ENCODE data around the gene SKP2.

Gene SKP2

DNA sequence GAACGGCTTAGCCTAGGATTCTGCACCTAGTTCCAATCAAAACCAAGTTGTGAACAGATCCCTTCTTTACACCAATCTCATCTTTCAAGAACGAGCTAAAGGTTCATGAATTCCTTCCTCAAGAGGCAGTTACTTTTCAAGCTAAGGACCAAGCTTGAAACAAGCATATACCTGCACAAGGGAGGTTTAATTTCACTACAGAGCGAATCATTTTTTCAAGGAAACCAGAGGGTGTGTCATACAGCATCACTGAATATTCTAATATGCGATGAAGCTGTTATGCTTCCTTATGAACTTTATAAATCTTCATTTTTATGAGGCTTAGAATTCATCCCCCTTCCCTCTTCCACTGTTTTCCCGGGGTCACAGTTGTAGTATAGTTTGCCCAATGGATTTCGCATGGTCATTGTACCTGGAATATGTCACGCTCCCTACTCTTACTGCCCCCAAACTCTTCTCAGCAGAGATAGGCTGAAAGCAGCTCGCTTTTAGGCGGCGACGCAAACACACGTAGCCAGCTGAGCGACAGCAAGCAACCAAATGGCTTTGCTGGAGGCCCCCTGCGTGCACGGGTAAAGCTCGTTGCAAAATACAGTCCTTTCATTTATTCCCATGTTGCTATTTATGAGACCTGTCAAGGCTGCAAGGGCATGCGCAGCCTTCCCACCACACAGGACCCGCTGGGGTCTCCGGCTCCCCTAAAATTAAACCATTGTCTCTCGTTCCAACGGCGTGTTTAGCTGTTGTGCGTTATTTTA is 1.1 kb upstream of the SKP2 start:
- TF ChIP-seq, protein P1, sequence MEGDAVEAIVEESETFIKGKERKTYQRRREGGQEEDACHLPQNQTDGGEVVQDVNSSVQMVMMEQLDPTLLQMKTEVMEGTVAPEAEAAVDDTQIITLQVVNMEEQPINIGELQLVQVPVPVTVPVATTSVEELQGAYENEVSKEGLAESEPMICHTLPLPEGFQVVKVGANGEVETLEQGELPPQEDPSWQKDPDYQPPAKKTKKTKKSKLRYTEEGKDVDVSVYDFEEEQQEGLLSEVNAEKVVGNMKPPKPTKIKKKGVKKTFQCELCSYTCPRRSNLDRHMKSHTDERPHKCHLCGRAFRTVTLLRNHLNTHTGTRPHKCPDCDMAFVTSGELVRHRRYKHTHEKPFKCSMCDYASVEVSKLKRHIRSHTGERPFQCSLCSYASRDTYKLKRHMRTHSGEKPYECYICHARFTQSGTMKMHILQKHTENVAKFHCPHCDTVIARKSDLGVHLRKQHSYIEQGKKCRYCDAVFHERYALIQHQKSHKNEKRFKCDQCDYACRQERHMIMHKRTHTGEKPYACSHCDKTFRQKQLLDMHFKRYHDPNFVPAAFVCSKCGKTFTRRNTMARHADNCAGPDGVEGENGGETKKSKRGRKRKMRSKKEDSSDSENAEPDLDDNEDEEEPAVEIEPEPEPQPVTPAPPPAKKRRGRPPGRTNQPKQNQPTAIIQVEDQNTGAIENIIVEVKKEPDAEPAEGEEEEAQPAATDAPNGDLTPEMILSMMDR (conservative IDR thresholded peaks at IDR 0.05; ENCODE audit: control insufficient read depth, insufficient read depth, low read depth, low read length), result no peak
- peak; percentile 59 for DNase-seq (ENCODE audit: low read depth)
- peak overlapping the region; percentile 80 for H3K4me3 ChIP-seq (ENCODE audit: control insufficient read depth, low read depth, low read length)

DNA sequence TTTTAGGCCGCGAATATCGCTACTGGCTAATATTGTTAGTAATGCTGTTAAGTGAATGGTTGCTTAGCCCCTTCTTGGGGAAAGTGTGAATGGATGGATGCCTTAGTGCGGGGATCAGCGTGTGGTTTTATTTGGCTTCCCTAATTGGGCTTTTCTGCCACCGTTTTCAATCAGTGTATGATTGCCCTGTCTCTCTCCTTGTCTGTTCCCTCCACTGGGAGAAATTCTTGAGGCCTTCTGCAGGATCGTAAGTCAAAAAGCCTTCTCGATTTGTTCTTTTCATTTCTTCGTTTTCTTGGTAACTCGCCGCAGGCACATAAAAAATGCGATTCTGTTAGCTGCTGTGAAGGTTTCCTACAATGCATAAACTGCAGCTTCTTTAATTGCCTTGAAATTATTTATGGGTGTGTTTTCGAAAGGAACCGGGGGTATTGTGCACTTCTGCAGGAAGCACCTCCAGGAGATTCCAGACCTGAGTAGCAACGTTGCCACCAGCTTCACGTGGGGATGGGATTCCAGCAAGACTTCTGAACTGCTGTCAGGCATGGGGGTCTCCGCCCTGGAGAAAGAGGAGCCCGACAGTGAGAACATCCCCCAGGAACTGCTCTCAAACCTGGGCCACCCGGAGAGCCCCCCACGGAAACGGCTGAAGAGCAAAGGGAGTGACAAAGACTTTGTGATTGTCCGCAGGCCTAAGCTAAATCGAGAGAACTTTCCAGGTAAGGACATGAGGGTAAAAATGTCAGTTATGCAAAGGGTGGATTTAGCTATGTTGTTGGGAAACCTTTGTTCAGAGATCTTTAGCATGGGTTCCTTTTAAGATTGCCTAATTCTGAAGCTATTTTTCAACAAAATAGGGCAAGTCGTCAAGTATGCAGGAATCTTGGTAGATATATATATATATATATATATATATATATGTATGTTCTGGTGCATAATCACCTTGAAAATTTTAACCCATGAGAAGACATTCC is 700 bp downstream of the SKP2 start:
- TF ChIP-seq, protein P1 (conservative IDR thresholded peaks at IDR 0.05; ENCODE audit: control insufficient read depth, insufficient read depth, low read depth, low read length), result no peak
- H3K4me3 ChIP-seq (ENCODE audit: control insufficient read depth, low read depth, low read length), result peak overlapping the region; percentile 80
- DNase-seq (ENCODE audit: low read depth), result peak; percentile 28

DNA sequence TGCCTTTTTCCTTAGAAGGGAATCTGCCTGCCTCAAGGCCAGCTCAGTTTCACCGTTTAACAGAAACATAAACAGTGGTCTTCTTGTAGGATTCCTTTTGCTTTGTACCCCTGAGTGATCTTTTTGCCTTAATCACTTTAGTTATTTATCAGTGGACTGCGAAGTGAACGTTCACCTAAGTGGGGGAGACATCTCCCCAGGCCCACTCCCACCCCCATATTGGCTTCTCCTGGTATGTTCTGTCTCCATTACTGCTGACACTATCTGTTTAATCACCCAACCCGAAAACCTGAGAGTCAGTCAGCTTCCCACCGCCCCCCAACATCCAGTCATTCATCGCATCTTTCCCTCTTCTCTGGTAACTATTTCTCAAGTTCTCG is 1.4 kb downstream of the SKP2 start:
- TF ChIP-seq, protein P1 (conservative IDR thresholded peaks at IDR 0.05; ENCODE audit: control insufficient read depth, insufficient read depth, low read depth, low read length), result no peak
- peak overlapping the region; percentile 80 for H3K4me3 ChIP-seq (ENCODE audit: control insufficient read depth, low read depth, low read length)
- no peak for DNase-seq (ENCODE audit: low read depth)

DNA sequence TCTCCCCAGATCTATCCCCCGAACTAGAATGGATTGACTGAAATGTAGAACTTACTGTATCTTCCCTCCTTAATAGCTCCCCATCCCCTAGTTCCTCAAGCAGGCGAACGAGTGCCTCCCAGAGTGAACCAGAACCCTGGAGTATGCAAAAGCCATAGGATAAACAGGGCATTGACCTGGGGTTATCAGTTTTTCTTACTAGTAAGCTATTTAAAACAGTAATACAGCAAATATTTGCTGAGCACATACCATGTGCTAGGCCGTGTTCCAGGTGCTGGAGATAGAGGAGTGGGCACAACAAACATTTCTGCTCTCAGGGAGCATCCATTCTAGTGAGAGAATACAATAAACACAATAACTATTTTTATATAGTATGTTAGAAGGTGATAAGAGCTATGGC is 1.8 kb downstream of the SKP2 start:
- no peak for DNase-seq (ENCODE audit: low read depth)
- no peak overlapping the region for H3K4me3 ChIP-seq (ENCODE audit: control insufficient read depth, low read depth, low read length)
- TF ChIP-seq, protein P1 (conservative IDR thresholded peaks at IDR 0.05; ENCODE audit: control insufficient read depth, insufficient read depth, low read depth, low read length), result no peak

DNA sequence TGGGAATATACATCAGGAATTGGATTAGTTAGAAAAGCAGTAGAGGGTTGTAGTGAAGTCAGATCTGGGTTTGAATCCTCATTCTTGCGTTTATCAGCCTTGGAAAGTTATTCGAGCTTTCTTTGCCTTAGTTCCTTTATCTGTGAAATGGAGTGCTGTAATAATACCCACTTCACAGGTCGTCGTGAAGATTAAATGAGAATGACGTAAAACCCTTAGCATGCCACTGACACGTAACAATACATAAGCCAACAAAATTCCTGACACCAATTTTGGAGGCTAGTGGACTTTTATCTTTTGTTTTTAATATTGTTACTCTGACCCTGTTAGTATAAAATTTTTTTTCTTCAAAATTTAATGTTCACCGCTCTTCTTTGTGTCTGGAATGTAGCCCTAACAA is 3.4 kb downstream of the SKP2 start:
- H3K4me3 ChIP-seq (ENCODE audit: control insufficient read depth, low read depth, low read length), result no peak overlapping the region
- TF ChIP-seq, protein P1 (conservative IDR thresholded peaks at IDR 0.05; ENCODE audit: control insufficient read depth, insufficient read depth, low read depth, low read length), result no peak
- no peak for DNase-seq (ENCODE audit: low read depth)

DNA sequence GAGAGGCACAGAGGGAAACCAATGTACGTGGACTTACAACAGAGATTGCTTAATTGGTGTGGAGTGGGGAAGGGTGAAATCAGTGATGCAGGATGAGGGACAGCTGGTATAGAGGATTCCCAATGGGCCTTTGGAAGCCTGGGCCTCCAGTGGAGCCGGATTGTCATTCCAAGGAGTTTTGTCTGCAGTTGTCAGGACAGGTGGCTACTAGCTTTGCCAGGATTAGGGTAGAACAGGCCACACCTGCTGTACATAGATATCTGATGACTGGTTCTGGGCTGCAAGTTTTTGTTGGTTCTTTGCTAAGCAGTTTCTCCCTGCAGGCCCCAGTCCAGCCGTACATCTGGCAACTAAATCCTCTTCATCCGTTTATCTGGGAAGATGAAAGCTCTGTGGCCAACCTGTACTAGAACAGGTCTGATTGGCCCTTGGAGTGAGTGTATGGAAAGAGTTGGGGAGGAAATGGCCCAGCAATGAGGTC is 4.2 kb downstream of the SKP2 start:
- TF ChIP-seq, protein P1 (conservative IDR thresholded peaks at IDR 0.05; ENCODE audit: control insufficient read depth, insufficient read depth, low read depth, low read length), result no peak
- no peak for DNase-seq (ENCODE audit: low read depth)
- H3K4me3 ChIP-seq (ENCODE audit: control insufficient read depth, low read depth, low read length), result no peak overlapping the region

Measured in fibroblast of mammary gland (primary cell).